ENCODE data around the gene NOSIP.

DNA sequence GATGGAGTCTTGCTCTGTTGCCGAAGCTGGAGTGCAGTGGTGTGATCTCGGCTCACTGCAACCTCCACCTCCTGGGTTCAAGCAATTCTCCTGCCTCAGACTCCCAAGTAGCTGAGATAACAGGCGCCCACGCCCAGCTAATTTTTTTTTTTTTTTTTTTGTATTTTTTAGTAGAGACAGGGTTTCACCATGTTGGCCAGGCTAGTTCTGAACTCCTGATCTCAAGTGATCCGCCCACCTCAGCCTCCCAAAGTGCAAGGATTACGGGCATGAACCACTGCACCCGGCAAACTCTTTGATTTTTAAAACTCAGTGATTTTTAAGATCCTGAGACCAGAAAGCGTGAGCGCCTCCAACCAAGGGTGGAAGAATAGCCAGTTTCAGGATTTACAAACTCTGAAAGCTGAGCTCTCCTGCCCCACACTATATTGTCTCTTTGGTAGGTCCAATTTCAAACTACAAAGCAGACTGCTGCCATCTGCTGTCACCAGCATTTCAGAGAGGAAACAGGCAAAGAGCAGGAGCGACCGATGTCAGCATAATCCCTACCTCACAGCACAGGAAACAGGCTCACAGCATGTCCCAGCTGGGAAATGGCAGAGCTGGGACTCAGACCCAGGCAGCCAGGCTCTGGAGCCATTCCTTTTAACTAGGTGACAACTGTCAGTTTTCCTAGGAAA is 9.2 kb downstream of the NOSIP start:
- TF ChIP-seq POLR2AphosphoS5 (IDR thresholded peaks at IDR 0.05; ENCODE audit: low read depth) = no peak
- TF ChIP-seq, protein P1, sequence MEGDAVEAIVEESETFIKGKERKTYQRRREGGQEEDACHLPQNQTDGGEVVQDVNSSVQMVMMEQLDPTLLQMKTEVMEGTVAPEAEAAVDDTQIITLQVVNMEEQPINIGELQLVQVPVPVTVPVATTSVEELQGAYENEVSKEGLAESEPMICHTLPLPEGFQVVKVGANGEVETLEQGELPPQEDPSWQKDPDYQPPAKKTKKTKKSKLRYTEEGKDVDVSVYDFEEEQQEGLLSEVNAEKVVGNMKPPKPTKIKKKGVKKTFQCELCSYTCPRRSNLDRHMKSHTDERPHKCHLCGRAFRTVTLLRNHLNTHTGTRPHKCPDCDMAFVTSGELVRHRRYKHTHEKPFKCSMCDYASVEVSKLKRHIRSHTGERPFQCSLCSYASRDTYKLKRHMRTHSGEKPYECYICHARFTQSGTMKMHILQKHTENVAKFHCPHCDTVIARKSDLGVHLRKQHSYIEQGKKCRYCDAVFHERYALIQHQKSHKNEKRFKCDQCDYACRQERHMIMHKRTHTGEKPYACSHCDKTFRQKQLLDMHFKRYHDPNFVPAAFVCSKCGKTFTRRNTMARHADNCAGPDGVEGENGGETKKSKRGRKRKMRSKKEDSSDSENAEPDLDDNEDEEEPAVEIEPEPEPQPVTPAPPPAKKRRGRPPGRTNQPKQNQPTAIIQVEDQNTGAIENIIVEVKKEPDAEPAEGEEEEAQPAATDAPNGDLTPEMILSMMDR (IDR thresholded peaks at IDR 0.05; ENCODE audit: insufficient read depth, low read length) = no peak
- TF ChIP-seq GABPA (IDR thresholded peaks at IDR 0.05; ENCODE audit: low read depth) = no peak
- TF ChIP-seq, protein P2, sequence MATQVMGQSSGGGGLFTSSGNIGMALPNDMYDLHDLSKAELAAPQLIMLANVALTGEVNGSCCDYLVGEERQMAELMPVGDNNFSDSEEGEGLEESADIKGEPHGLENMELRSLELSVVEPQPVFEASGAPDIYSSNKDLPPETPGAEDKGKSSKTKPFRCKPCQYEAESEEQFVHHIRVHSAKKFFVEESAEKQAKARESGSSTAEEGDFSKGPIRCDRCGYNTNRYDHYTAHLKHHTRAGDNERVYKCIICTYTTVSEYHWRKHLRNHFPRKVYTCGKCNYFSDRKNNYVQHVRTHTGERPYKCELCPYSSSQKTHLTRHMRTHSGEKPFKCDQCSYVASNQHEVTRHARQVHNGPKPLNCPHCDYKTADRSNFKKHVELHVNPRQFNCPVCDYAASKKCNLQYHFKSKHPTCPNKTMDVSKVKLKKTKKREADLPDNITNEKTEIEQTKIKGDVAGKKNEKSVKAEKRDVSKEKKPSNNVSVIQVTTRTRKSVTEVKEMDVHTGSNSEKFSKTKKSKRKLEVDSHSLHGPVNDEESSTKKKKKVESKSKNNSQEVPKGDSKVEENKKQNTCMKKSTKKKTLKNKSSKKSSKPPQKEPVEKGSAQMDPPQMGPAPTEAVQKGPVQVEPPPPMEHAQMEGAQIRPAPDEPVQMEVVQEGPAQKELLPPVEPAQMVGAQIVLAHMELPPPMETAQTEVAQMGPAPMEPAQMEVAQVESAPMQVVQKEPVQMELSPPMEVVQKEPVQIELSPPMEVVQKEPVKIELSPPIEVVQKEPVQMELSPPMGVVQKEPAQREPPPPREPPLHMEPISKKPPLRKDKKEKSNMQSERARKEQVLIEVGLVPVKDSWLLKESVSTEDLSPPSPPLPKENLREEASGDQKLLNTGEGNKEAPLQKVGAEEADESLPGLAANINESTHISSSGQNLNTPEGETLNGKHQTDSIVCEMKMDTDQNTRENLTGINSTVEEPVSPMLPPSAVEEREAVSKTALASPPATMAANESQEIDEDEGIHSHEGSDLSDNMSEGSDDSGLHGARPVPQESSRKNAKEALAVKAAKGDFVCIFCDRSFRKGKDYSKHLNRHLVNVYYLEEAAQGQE (IDR thresholded peaks at IDR 0.05; ENCODE audit: insufficient replicate concordance, low read depth) = no peak
